Kidney epithelial cell (primary cell): ENCODE results near the gene OCA2. TPM values are rescaled to one million over a fixed set of nuclear protein-coding genes. Genes with fewer than 3 reads are reported as not detected.

Experiments
- DNase-seq: peaks from one replicate; pipeline ENCODE4 v3.0.0-alpha.2; 2010; ENCODE audit warnings: low read depth
- H3K27me3 ChIP-seq: 2 replicates; pipeline ENCODE4 v1.6.0; 2011; ENCODE audit warnings: low read length; ENCODE audit not compliant: control insufficient read depth, insufficient read depth
- H3K36me3 ChIP-seq: 2 replicates; pipeline ENCODE4 v1.5.1; 2011; ENCODE audit warnings: low read length; ENCODE audit not compliant: control insufficient read depth, insufficient read depth
- H3K4me3 ChIP-seq: 2 replicates; pipeline ENCODE4 v1.5.1; 2011; ENCODE audit warnings: low read depth, mild to moderate bottlenecking, control low read depth, low read length
- total RNA-seq: library from RNA; depleted of rRNA; stranded (reverse); fragments of >200 nt; gene quantifications from 2 replicates; pipeline ENCODE4 v1.2.3, GENCODE V29; 2015
- TF ChIP-seq, protein P1 (sequence below): IDR thresholded peaks from 2 replicates; pipeline ENCODE4 v1.5.1; 2011; ENCODE audit warnings: mild to moderate bottlenecking, moderate library complexity, low read length, control low read depth, inconsistent platforms; ENCODE audit not compliant: insufficient read depth, poor library complexity, severe bottlenecking

OCA2 gene
- total RNA-seq, 1 donor from 2014 or later = 0.29 TPM

GRCh38 chr15:28115871-28116270 is 16.8 kb upstream of the OCA2 start:
- Histone ChIP-seq H3K36me3 (peaks cover 4% of the 10 kb centered on the region), H3K27me3 (no peaks in the 10 kb centered on the region), H3K4me3 (no peak overlapping the region)
- DNase-seq = no peak
- TF ChIP-seq, protein P1, sequence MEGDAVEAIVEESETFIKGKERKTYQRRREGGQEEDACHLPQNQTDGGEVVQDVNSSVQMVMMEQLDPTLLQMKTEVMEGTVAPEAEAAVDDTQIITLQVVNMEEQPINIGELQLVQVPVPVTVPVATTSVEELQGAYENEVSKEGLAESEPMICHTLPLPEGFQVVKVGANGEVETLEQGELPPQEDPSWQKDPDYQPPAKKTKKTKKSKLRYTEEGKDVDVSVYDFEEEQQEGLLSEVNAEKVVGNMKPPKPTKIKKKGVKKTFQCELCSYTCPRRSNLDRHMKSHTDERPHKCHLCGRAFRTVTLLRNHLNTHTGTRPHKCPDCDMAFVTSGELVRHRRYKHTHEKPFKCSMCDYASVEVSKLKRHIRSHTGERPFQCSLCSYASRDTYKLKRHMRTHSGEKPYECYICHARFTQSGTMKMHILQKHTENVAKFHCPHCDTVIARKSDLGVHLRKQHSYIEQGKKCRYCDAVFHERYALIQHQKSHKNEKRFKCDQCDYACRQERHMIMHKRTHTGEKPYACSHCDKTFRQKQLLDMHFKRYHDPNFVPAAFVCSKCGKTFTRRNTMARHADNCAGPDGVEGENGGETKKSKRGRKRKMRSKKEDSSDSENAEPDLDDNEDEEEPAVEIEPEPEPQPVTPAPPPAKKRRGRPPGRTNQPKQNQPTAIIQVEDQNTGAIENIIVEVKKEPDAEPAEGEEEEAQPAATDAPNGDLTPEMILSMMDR = no peak

GRCh38 chr15:28114721-28115622 is 15.9 kb upstream of the OCA2 start:
- DNase-seq = no peak
- Histone ChIP-seq H3K27me3 (no peaks in the 10 kb centered on the region), H3K4me3 (no peak overlapping the region), H3K36me3 (peaks cover 4% of the 10 kb centered on the region)
- TF ChIP-seq, protein P1 = no peak

GRCh38 chr15:28114114-28114455 is 15.0 kb upstream of the OCA2 start:
- TF ChIP-seq, protein P1 = no peak
- H3K27me3 ChIP-seq = no peaks in the 10 kb centered on the region
- DNase-seq = no peak
- no peak overlapping the region for H3K4me3 ChIP-seq
- peaks cover 4% of the 10 kb centered on the region for H3K36me3 ChIP-seq

- H3K4me3 ChIP-seq = no peak overlapping the region
- peaks cover 4% of the 10 kb centered on the region for H3K36me3 ChIP-seq
- TF ChIP-seq, protein P1 = no peak
- DNase-seq = no peak
- H3K27me3 ChIP-seq = no peaks in the 10 kb centered on the region
These were observed 14.4 kb upstream of the OCA2 start for GRCh38 chr15:28113394-28114113.

- Histone ChIP-seq H3K27me3 (no peaks in the 10 kb centered on the region), H3K4me3 (no peak overlapping the region), H3K36me3 (peaks cover 4% of the 10 kb centered on the region)
- TF ChIP-seq, protein P1 = no peak
- DNase-seq = no peak
These were observed 13.8 kb upstream of the OCA2 start for GRCh38 chr15:28112962-28113361.
